ENCODE results near the gene GRIN2C. TPM values are rescaled to one million over a fixed set of nuclear protein-coding genes. Genes with fewer than 3 reads are reported as not detected.
A peak's percentile ranks its signal among the peaks of the same experiment; 100 is the strongest.

GRIN2C gene
- total RNA-seq, 1 donor, result under 0.01 TPM

- DNase-seq (ENCODE audit: low read depth), result no peak
- no peak for TF ChIP-seq CTCF (IDR thresholded peaks at IDR 0.05; ENCODE audit: insufficient read depth, low read length)
- no peak overlapping the region for H3K4me3 ChIP-seq (ENCODE audit: low read depth, low read length)
These were observed 9.2 kb upstream of the GRIN2C start for GRCh38 chr17:74868908-74869255.

DNA sequence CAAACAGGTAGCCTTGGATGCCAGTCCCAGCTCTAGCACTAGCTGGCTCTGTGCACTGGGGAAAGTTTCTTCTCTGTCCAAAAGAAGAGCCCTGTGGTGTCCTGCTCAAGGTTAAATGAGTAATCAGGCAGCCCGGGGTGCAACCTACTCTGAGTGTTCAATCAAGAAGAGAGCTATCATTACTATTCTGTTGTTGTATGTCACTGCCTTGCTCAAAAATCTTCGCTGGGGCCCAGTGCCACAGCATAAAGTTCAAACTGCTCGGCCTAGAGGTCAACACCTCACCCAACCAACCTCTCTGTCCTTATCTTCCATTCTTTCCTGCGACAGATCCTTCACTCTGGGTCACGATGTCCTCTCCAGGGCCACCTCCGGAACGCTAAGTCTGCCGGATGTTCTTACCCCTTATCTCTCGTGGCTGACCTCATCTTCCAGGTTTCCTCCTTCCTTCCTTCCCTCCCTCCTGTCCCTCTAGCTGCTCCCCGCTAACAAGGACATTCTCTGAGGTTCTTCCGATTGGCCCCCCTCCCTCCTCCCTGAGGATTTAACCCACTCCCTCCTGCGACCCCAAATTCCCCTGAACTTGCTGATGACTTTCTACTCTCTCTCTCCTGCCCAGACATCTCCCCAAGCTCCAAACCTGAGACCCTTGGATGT lies 8.7 kb upstream of the GRIN2C start:
- no peak overlapping the region for H3K4me3 ChIP-seq (ENCODE audit: low read depth, low read length)
- no peak for DNase-seq (ENCODE audit: low read depth)
- TF ChIP-seq CTCF (IDR thresholded peaks at IDR 0.05; ENCODE audit: insufficient read depth, low read length), result no peak

GRCh38 chr17:74866198-74866835 lies 6.6 kb upstream of the GRIN2C start:
- no peak for DNase-seq (ENCODE audit: low read depth)
- no peak for TF ChIP-seq CTCF (IDR thresholded peaks at IDR 0.05; ENCODE audit: insufficient read depth, low read length)
- no peak overlapping the region for H3K4me3 ChIP-seq (ENCODE audit: low read depth, low read length)

- no peak for TF ChIP-seq CTCF (IDR thresholded peaks at IDR 0.05; ENCODE audit: insufficient read depth, low read length)
- DNase-seq (ENCODE audit: low read depth), result no peak
- H3K4me3 ChIP-seq (ENCODE audit: low read depth, low read length), result no peak overlapping the region
These were observed 6.0 kb upstream of the GRIN2C start for GRCh38 chr17:74865504-74866197.

GRCh38 chr17:74864866-74865395 lies 5.2 kb upstream of the GRIN2C start:
- TF ChIP-seq CTCF (IDR thresholded peaks at IDR 0.05; ENCODE audit: insufficient read depth, low read length), result peak; percentile 96
- no peak overlapping the region for H3K4me3 ChIP-seq (ENCODE audit: low read depth, low read length)
- DNase-seq (ENCODE audit: low read depth), result peak; percentile 65

- DNase-seq (ENCODE audit: low read depth), result no peak
- no peak for TF ChIP-seq CTCF (IDR thresholded peaks at IDR 0.05; ENCODE audit: insufficient read depth, low read length)
- no peak overlapping the region for H3K4me3 ChIP-seq (ENCODE audit: low read depth, low read length)
These were observed 4.7 kb upstream of the GRIN2C start for GRCh38 chr17:74864297-74864865.

Data from fibroblast of the aortic adventitia (primary cell).